ENCODE data around the gene PNPO. TPM values are rescaled to one million over a fixed set of nuclear protein-coding genes. Genes with fewer than 3 reads are reported as not detected.
A peak's percentile ranks its signal among the peaks of the same experiment; 100 is the strongest.

Gene PNPO
- total and polyA plus RNA-seq, 2 of the 13 experiments (the other 11 are each of a cell fraction or from before 2014, with no cell fraction given): 47.9 to 63.3 TPM

DNA sequence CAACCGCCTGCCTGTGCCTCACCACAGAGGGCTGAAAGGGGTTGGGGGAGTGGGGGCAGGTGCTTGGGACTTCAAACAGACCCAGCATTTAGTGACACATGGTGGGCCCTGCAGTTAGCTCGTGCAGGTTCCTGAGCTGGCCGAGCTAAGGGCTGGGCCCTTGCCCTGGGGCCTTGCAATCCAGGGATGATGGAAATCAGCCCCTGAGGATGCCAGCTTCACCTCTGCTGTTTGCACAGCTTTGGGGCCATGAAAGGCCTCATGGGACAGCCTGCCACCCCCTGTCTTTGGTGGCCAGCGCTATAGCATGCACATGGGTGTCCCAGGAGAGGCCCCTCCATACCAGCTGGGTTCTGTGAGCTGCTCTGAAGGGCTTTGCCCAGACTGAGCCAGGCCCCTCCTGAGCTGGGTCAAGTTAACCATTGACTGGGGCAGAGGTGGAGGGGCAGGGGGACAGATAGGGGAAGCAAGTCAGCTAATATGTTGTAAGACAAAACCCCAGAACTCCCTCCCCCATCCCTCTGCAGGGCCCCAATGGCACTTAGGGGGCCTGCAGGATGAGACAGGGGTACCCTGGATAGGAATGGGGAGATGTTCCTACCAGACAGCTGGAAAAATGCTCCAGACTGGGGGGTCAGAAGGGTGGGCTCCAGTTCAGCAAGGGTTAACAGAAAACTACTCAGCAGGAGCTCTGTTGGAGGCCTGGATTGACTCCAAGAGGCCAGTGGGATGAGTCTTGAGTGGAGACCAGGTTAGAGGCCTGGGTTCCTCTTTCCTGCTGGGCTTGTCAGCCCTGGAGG, 15.6 kb downstream of the PNPO start (continued):
- no peak for TF ChIP-seq RCOR2 (CRISPR knock-in tag; IDR thresholded peaks at IDR 0.05)
- peak; percentile 21; the same call in 1 of the 2 replicates for TF ChIP-seq ZNF574 (CRISPR knock-in tag; IDR thresholded peaks at IDR 0.05)
- TF ChIP-seq ZNF350 (CRISPR knock-in tag; IDR thresholded peaks at IDR 0.05; ENCODE audit: borderline replicate concordance, low read depth): peak; percentile 38; the same call in 1 of the 2 replicates
- TF ChIP-seq ZNF572 (CRISPR knock-in tag; IDR thresholded peaks at IDR 0.05): peak; percentile 66; the same call in 1 of the 2 replicates
- TF ChIP-seq ZFP91 (CRISPR knock-in tag; IDR thresholded peaks at IDR 0.05; ENCODE audit: borderline replicate concordance): peak; percentile 21; the same call in 1 of the 2 replicates
- TF ChIP-seq HNRNPL (IDR thresholded peaks at IDR 0.05; ENCODE audit: low read depth, low read length): peak; percentile 93
- TF ChIP-seq ZNF230 (CRISPR knock-in tag; IDR thresholded peaks at IDR 0.05): no peak
- peak; percentile 89 for TF ChIP-seq ZSCAN25 (CRISPR knock-in tag; IDR thresholded peaks at IDR 0.05)
- no peak for TF ChIP-seq GTF2F1 (IDR thresholded peaks at IDR 0.05; ENCODE audit: low read length)
- TF ChIP-seq, protein P1, sequence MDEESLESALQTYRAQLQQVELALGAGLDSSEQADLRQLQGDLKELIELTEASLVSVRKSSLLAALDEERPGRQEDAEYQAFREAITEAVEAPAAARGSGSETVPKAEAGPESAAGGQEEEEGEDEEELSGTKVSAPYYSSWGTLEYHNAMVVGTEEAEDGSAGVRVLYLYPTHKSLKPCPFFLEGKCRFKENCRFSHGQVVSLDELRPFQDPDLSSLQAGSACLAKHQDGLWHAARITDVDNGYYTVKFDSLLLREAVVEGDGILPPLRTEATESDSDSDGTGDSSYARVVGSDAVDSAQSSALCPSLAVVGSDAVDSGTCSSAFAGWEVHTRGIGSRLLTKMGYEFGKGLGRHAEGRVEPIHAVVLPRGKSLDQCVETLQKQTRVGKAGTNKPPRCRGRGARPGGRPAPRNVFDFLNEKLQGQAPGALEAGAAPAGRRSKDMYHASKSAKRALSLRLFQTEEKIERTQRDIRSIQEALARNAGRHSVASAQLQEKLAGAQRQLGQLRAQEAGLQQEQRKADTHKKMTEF (CRISPR knock-in tag; IDR thresholded peaks at IDR 0.05): peak; percentile 47; the same call in 1 of the 2 replicates
- TF ChIP-seq SMAD3 (CRISPR knock-in tag; IDR thresholded peaks at IDR 0.05): 0 out of 2 replicates have a peak, but pooled peaks have one; percentile 22
- TF ChIP-seq HIVEP1 (CRISPR knock-in tag; IDR thresholded peaks at IDR 0.05): peak; percentile 66; the same call in 1 of the 2 replicates
- TF ChIP-seq UBTF (CRISPR knock-in tag; IDR thresholded peaks at IDR 0.05): peak; percentile 67
- TF ChIP-seq ZBTB25 (CRISPR knock-in tag; IDR thresholded peaks at IDR 0.05): no peak
- peak; percentile 7; the same call in 1 of the 2 replicates for TF ChIP-seq NFKB2 (CRISPR knock-in tag; IDR thresholded peaks at IDR 0.05; ENCODE audit: borderline replicate concordance)
- no peak for TF ChIP-seq IKZF4 (CRISPR knock-in tag; IDR thresholded peaks at IDR 0.05; ENCODE audit: borderline replicate concordance, low read depth, not compliant biosample characterization)
- TF ChIP-seq MED1 (CRISPR knock-in tag; IDR thresholded peaks at IDR 0.05): no peak
